ENCODE results near the gene PARD3.

- TF ChIP-seq CTCF (IDR thresholded peaks at IDR 0.05) = no peak
- no peak for TF ChIP-seq POLR2AphosphoS5 (IDR thresholded peaks at IDR 0.05)
- no peak for TF ChIP-seq POLR2A (IDR thresholded peaks at IDR 0.05)
Observed at GRCh38 chr10:34340934-34341333, 474.2 kb downstream of the PARD3 start.
